HL-60/S4 treated with retinoic acid at 250 ng/mL for 4 days and 3 days (cell line): Measurements from ENCODE around the gene PTPRN2.
"Not testable (repeated sequence)": the region's sequence is repeated elsewhere in the genome, so short reads cannot be mapped to it uniquely, and the experiment has no call there.

Experiments
- in situ Hi-C: fragments of 300-500 bp; cut with MboI; formaldehyde crosslinking; loops from 2 replicates; pipeline ENCODE4 v1.7.0; 2022; ENCODE audit warnings: low sequenced_read_pairs

Gene PTPRN2

DNA sequence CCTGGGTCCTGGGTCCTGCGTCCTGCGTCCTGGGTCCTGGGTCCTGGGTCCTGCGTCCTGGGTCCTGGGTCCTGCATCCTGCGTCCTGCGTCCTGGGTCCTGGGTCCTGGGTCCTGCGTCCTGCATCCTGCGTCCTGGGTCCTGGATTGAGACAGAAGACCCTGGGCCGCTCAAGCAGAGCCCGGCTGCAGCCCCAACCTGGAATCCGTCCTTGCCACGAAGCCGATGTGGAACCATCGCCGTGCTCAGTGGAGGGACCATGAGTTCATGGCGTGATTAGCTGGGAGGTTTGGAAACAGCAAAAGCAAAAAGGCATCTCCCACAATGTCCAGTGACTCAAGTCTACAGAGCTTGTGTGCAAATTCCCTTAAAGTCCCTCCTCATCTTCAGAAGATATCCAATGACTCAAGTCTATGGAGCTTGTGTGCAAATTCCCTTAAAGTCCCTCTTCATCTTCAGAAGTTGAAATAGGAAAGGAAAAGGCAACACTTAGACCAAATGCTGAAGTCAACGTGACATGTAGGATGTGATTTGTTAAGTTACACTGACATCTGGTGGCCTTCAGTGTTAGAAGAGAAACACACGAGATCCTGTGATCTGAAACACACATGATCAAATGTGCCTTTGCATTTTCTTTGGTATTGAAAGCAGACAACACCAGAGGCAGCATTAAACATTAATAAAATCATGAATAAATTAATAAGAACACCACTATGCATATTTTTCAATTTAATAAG lies 179.9 kb downstream of the PTPRN2 start:
- in situ Hi-C loops: no loop called here

DNA sequence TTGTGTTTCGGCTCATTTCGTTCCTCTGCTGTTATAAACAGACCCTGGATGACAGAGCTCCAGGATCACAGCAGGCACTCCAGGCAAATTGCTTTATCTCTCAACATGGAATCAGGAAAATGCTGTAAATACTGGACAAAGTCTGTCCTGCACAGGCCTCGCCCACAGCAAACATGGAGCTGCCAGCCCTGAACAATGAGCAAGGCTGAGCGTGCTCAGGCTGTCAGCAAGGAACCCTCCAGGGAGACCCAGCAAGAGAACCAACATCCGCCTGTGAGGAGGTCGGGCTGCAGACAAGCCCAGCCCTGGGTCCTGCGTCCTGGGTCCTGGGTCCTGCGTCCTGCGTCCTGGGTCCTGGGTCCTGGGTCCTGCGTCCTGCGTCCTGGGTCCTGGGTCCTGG lies 180.8 kb downstream of the PTPRN2 start:
- in situ Hi-C loops: no loop called here

DNA sequence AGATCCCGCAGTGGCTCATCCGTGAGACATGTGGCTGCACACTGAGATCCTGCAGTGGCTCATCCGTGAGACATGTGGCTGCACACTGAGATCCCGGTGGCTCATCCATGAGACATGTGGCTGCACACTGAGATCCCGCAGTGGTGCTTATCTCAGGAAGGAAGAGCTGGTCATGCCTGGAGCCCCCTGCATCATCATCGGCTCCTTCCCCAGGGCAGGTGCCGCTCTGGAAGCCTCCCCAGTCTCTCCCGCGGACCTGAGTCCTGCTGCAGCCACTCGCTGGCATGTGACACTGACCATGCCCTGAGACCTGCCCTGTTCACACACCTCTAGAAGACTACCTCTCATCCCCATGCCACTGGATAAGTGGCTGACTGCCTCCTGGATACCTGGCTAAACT lies 181.3 kb downstream of the PTPRN2 start:
- in situ Hi-C loops: no loop called here

DNA sequence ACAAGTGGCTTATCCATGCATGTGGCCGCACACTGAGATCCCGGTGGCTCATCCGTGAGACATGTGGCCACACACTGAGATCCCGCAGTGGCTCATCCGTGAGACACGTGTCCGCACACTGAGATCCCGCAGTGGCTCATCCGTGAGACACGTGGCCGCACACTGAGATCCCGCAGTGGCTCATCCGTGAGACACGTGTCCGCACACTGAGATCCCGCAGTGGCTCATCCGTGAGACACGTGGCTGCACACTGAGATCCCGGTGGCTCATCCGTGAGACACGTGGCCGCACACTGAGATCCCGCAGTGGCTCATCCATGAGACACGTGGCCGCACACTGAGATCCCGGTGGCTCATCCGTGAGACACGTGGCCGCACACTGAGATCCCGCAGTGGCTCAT lies 181.9 kb downstream of the PTPRN2 start:
- in situ Hi-C loops: not testable (repeated sequence)

DNA sequence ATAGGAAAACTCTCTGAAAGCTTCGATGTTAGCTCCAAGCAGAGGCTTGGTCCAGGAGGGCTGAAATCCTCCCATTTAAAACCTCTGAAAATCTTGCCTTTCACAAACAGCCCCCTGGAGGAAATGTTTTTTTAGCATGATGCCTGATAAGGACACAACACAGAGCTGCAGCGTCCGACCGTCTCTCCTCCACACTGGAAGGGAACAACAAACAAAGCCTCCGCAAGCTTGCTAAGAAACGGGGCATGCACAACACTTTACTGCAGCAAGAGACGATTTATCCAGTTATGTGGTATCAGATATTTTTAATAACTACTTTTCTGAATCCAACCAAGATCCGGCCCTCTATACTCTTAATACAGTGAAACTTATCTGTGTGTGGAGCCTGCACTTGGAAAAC lies 182.3 kb downstream of the PTPRN2 start:
- in situ Hi-C loops: no loop called here

DNA sequence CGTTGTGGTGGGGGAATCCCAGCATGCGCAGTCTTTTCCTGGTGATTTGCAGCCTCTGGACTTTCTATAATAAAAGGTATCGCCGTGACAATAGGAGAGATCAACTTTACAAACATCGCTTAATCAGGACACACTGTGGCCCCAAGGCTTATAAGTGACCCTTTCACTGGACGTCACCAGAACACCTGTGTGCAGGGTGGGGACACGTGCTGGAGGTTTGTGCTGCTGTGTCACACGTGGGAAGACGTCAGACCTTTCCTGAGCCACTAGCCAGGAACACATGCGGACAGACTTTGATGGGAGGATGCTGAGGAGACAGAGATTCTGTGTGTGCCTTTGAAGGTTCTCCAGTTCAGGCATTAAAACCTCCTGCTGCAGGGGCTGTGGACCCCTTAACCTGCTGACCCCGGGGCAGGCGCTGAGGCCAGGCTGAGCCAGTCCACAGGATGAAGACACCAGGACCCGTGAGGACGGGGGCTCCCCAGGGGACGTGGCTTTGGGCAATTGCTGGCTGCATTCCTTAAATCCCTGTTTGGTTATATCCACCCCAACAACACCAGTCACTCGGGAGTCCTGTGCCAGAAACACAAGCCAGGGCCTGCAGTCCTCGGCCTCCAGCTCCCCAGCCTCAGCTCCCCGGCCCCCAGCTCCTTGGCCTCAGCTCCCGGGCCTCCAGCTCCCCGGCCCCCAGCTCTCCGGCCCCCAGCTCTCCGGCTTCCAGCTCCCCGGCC lies 183.4 kb downstream of the PTPRN2 start:
- in situ Hi-C loops: no loop called here

DNA sequence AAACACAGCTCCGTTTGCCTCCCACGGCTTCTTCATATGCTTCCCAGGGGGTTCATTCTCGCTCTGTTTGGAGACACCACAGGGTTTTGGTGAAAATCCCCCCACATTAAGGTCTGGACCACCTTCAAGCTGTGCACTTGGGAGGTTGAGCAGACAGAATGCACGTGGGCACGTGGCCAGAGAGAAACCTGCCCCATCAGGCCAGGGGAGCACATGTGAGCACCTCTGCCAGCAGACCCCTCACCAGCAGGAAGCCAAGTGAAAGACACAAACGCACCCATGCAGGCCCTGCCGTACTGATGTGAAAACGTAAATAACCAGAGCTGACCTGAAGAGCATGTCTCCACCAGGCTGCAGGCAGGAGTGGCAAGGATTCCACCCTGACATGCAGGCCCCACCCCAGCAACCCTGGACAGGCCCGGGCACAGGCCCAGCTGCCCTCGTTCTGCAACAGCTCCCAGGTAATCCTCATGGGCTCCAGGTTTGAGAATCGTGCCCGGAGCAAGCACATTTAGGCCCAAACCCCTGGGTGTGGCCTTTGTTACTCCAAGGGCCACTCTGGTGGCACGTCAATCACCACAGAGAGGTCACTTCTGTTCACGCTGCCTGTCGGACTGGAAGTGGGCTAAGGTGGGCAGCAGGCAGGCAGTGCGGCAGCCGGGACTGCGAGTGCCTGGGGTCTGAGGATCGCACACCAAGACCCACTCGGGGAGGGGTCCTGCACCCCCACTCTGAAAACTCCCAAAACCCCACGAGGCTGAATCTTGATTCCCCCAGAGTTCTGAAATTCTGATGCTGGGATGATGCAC lies 184.4 kb downstream of the PTPRN2 start:
- in situ Hi-C loops: no loop called here

DNA sequence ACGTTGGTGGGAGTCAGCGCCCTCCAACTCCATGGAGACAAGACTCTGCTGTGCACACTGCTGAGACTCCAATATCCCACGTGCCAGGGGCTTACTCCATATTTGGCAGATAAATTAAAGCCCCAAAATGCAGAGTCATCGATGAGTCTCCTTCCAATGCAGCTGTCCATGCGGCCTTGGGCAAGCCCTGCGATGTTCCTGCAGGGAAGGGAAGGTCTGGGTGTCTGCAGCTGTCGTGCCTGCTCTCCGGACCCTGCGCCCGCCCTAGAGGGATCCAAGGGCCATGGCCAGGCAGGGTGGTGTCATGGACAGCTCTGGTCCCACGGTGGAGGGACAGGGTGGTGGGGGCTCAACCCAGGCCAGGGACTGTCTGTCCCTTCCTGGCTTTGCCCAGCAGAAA lies 185.2 kb downstream of the PTPRN2 start:
- in situ Hi-C loops: no loop called here

DNA sequence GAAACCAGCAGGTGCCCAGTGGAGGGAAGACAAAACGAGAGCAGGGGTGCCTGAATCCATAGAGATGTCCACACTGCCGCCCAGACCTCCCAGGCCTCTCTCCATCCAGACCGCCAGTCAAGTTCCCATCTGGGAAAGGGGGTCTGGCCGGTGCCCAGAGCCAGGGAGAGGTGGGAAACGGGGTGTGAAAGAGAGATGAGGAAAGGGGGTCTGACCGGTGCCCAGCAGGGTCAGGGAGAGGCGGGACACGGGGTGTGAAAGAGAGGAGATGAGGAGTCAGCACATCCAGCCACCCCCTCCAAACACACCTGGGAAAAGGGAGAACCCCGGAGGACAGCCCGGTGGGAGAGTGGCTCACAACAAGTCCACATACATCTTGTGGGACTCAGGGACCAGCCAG lies 185.8 kb downstream of the PTPRN2 start:
- in situ Hi-C loops: no loop called here

DNA sequence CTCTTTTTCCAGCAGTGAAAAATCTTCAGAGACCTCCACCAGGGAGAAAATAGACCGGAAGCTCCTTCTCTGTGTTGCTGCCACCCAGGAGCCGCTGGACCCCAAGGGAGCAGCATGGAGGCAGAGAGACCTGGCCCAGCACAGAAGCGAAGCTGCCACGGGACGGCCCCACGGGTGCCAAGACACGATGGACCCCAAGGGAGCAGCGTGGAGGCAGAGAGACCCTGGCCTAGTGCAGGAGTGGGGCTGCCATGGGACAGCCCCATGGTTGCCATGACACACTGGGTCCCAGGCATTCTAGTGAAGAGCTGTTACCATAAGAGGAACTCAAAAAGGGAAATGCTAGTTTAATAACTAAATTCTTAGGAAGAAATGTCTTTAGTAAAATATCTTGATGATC lies 186.3 kb downstream of the PTPRN2 start:
- in situ Hi-C loops: no loop called here

DNA sequence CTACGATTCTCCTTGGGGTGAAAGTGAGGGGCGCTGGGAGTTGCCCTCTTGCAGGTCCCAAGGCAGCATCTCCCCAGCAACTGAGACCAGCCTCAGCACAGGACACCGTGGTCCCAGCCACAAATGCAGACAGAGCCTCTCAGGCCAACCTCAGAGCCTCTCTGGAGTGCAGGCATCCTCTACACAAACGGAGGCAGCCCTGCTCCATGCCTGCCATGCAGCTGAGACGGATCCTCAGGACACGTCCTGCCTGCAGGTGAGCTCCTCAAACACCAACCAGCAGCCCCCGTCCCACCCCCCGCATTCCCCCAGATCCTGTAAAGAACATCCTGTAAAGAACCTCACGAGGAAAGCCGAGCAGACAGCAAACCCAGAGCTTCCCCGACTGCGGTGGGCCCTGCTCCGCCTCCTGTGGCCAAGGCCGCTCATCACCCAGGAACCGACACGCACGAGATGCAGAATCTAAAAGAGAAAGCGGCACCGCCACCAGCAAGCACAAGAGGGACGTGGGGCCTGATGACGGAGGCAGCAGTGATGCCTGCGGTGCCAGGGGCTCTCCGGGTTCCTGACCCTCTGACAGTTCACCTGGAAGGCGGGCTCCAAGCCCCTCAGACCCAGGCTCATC lies 186.9 kb downstream of the PTPRN2 start:
- in situ Hi-C loops: no loop called here

DNA sequence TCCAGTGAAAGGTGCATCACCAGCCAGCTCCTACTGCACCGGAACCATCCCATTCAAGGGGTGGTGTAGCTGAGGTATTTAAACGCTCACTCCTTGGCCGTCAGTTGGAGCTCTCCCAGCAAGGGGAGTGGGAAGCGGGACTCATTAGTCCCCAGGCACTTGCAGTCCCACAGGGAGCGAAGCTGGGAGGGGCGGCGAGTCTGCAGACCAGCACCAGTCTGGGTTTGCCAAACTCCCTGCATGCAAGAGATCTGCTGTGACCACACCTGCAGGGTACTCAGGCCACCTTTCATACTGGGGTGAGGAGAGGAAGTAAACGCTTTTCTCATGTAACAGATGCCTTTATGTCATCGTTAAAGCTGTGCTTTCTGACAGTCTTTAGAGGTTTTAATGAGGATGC lies 187.9 kb downstream of the PTPRN2 start:
- in situ Hi-C loops: no loop called here

DNA sequence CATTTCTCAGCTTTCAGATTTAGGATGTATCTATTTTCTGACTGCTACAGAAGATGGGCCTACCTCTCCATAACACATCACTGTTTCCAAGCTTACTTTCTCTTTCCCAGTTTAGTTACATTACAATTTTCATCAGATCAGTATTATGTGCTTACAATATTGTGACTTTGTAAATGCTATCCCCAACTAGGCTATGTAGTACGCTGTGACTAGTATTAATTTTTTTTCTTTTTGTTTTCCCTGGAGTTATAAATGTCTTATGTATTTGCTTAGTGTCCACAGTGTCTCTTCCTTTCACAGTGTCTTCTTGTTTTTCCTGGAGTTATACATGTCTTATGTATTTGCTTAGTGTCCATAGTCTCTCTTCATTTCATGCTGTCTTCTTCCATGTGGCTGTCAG lies 188.9 kb downstream of the PTPRN2 start:
- in situ Hi-C loops: no loop called here

DNA sequence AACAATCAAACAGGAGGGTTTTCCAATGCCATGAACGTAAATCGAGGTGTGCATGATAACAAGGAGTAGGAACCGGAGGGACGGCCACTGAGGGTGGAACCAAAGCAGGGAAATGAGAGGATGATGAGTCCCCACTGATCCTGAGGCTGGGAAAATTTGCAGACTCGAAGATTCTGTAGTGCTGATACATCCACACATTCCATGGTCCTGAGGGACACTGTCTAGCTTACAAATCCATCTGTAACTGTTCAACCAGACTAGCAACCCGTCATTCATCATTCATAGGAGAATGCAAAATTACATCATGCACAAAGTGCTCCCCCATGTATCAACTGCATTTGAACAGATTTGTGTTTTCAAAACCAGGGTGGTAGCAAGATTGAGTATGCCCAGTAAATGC lies 189.7 kb downstream of the PTPRN2 start:
- in situ Hi-C loops: no loop called here

DNA sequence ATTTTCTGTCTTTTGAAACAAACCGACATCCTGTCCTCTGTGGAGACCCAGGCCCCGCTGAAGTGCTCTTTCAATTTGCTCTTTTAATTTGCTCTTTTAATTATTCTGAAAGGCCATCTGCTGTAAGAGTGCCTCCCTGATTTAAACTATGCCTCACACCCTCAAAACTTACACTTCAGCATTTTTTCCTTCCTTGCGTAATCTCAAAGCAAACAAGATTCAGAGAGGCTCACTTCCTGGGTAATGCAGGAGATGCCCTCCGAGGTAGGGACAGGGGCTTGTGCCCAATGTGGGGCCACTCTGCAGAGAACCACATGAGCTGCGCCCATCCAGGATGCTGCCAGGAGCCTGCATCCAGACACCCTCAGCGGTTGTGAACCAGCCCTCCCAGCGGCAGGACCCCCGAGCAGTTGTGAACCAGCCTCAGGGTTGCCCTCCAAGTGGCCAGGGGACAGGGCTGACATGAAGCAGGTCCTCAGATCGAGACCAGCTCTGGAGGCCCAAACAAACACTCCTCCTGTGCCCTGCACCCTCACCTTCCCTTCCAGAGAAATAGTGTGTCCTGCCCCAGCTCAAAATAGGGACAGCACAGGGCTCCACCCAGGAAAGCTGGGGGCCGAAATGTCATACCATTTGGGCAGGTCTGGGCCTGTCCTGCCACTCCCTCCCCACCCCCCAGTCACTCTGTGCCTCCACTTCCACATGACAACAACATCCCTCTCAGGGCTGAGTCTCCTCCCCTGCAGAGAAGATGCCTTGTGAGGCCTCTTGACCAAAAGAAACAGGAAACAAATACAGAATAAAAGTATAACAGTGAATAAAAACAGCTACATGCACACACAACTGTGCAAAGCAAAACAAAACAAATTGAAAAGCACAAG lies 190.4 kb downstream of the PTPRN2 start:
- in situ Hi-C loops: no loop called here

DNA sequence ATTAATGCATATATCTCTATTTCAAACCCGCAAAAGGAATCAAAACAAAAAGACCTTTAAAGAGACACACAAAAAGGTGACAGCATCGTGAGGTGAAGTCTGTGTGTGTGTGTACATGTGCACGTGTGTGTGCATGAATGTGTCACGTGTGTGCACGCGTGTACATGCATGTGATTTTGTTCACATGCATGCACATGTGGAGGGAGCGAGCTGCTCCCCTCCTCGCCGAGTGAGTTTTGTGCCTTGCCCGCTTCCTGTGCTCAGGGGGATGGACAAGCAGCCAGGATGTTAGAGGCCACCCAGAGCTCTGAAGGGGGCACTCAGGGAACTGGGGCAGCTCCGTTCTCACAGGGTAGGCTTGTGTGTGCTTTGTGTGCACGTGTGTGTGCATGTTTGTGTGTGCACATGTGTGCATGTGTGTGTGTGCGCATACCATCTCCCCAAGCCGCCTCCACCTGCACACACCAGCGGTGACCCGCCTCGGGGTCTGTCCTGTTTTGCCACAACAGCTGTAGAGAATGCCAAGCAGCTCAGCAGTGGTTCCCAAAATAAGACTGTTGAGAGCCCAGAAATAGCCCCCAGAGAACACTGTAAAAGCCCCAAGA lies 191.2 kb downstream of the PTPRN2 start:
- in situ Hi-C loops: no loop called here

DNA sequence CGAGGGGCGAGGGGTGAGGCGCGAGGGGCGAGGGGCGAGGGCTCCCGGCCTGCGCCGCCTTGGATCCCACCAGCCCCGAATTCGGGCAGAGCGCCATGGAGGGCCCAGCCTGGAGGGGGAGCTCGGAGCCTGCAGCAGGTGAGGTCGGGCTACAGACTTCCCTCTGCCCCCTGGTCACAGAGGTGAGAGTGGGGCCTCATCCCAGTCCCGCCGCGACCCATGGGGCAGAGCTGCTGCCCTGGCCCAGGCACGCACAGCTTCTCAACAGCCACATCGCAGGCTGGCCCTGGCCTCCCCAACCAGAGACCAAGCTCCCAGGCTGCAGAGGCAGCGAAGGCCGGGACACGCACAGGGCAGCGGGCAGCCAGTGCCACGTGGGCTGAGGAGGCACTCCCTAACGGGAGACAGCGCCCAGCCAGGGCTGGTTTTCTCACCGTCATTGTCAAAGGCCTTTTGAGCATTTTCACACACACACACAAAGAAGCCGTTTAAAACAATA lies 191.8 kb downstream of the PTPRN2 start:
- in situ Hi-C loops: no loop called here

DNA sequence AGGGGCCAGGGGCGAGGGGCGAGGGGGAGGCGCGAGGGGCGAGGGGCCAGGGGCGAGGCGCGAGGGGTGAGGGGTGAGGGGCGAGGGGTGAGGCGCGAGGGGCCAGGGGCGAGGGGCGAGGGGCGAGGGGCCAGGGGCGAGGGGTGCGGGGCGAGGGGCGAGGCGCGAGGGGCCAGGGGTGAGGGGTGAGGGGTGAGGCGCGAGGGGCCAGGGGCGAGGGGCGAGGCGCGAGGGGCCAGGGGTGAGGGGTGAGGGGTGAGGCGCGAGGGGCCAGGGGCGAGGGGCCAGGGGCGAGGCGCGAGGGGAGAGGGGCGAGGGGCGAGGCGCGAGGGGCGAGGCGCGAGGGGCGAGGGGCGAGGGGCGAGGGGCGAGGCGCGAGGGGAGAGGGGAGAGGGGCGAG lies 192.3 kb downstream of the PTPRN2 start:
- in situ Hi-C loops: no loop called here

DNA sequence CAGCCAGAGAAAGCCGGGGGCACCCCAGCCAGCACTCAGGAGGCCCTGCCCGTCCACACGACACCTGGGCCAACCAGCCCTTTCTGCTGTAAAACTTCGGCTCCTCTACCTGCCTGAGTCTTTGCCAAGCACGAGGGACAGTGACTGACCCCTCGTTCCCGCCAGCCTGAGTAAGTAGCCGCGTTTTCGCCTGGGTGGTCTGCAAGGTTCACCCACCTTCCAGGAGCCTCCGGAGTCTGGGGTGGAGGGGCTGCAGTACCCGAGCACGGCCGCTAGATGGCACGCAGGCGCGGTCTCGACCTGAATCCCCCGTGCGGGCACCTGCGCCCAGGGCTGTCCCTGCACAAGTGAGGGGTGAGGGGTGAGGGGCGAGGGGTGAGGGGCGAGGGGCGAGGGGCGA lies 192.7 kb downstream of the PTPRN2 start:
- in situ Hi-C loops: no loop called here
